Vagina (tissue), 2 donors: Measurements from ENCODE around the gene BCR.

Experiments used
- CTCF ChIP-seq, 3 experiments: fragments of 450-650 bp in 2 of 3; fragments of 200-600 bp in 1 of 3; sonication (generic) in 1 of 3; IDR thresholded peaks; one replicate each; pipeline ENCODE4 v1.5.1; 2017 to 2019; ENCODE audit warnings: antibody characterized with exemption in 3 of 3, mild to moderate bottlenecking in 2 of 3, moderate library complexity in 2 of 3
- POLR2A ChIP-seq, 2 donors: fragments of 450-650 bp; IDR thresholded peaks; one replicate each; pipeline ENCODE4 v1.6.1; 2017; ENCODE audit warnings: antibody characterized with exemption in 2 of 2, mild to moderate bottlenecking in 2 of 2, moderate library complexity in 2 of 2
- POLR2AphosphoS5 ChIP-seq, 2 donors: sonication (generic); formaldehyde crosslinking; IDR thresholded peaks; one replicate each; pipeline ENCODE4 v1.9.0; 2017; ENCODE audit warnings: antibody characterized with exemption in 2 of 2, mild to moderate bottlenecking in 2 of 2, low read depth in 1 of 2; ENCODE audit not compliant: insufficient read depth in 1 of 2

DNA sequence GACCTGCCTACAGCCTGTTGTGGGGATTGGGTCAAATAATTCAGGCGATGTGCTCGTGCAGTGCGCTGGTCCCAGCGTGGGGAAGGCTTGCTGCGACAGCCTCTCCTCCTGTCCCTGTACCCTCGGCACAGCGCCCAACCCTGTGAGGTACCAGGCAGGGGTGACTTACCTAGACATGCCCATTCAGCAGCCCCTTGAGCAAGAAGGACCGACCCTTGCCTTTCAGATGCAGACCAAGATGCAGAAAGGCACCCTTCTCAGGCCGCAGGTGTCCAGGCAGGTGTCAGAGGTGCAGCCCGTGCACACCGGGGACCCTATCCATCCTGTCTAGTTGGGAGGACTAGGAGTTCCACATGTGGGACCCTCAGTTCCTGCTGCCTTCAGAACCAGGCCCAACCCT is 102.7 kb downstream of the BCR start:
- TF ChIP-seq POLR2A (IDR thresholded peaks at IDR 0.05) (no peak), POLR2AphosphoS5 (IDR thresholded peaks at IDR 0.05; ENCODE audit: insufficient read depth in 1 of 2, low read depth in 1 of 2) (no peak), CTCF (IDR thresholded peaks at IDR 0.05) (no peak)
